GM21786 (cell line): ENCODE measurements around the gene CD44.

Source experiments
- ATAC-seq: cut with Tn5 transposase; IDR thresholded peaks from one replicate; pipeline ENCODE4 v1.9.1; 2021; ENCODE audit not compliant: unreplicated experiment

The CD44 gene

DNA sequence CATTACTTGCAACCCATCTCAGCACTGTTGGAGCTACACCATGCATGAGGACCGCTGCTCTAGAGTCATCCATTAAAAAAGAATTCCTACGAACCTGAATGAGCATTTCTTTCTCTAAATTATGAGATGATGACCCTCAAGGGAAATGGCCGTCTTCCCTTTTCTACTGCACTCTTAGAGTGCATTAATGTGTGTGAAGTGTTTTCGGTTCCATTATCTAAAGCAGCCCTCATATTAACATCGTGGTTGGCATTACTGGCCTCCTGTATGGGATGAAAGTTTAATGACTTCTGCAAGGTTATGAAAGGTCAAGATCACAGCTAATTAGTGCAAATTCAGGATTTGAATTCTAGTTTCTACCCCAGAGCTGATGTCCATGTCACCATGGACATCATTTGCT, 16.7 kb downstream of the CD44 start:
- no peak for ATAC-seq

DNA sequence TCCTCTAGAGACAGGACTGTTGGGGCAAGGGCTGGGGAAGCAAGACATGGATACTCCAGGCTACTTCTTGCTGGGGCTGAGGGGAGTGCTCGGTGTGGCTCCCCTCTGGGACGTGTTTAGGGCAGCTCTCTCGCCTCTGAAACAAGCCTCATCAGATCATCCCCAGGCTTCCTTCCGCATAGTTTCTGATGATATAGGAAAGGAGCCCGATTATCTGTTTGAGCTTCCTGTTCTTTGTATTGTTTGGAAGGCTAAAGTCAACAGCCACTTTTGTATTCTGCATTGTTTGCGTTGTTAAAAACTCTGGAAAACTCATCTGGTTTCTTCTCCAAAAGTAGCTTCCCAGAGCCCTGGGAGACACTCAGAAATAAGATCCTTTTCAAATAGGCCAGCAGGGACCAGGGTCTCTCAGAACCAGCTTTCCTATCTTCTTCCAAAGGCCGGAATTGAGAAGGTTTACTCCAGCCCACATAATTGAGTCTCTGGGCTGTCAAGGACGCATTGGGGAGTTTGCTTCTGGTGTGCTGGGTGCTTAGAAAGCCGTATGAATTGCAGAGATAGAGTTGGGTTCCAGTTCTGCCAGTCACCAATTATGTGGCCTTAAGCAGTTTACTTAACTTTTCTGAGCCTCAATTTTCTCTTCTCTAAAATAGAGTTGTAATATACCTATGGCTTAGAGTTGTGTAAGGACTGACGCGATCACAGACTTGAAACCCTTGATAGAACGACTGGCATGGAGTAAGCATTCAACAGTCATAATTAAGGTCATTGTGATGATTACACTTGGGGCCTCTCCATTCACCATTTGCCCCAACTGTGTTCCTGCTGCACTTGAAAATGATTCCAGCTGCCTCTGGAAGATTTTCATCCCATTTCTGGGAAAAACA, 19.1 kb downstream of the CD44 start:
- ATAC-seq, result no peak

DNA sequence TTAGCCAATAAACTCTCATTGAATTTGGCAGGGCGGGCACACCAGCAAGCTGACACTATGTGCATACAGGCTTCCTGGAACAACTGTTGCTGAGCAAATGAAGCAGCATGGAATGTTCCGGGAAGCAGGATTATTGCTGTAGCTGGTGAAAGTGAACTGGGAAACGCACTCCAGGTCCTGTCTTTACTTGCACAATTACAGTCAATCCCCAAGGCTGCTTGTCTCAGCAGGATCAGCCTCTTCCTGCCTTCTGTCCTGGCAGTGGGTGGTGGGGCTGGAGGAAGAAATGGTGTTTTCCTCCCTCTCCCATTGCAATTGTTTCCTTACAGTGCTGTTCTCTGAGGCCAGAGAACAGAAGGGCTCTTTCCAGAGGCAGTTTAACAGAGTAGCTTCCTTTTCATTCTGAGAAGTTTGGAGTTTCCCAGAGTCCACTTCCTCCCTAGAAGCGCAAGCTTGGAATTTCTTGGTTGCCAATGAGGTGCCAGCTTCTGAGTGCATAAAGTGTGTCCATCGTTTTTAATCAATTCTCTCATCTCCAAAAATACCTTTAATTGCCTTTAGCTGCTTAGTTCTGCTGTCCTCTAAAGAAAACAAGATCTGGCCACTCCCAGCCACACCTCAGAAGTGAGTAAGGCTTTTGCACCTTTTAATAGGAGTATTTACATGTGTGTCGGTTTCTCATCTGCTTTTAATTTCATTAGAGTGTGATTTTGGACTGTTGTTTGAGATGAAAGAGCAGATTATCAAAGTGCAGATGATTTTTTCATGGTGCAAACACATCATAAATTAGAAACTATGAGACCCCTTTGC, 19.9 kb downstream of the CD44 start:
- no peak for ATAC-seq

DNA sequence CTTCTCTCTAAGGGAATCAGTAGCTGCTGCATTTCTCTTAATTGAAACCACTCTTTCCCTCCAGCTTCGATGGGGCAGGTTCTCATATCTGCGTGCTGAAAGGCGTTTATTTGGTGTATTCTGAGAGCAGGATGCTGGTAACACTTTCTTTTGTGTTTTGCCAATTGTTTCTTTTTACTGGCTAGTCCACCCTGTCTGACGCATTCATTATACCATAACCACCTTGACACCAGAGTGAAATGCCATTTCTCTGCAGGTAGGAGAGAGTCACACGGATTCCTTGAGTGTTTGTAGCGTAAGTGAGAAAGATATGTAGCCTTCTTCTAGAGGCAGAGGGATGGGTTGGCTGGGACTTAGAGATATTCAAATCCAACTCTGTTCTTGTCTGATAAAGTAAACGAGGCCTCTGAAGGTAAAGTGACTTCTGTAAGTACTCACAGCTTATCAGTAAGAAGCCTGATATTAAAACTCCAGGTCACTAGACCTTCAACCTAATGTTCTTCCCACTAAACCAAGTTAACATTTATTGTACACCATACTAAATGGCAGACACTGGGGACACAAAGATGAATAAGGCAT, 21.4 kb downstream of the CD44 start:
- no peak for ATAC-seq

DNA sequence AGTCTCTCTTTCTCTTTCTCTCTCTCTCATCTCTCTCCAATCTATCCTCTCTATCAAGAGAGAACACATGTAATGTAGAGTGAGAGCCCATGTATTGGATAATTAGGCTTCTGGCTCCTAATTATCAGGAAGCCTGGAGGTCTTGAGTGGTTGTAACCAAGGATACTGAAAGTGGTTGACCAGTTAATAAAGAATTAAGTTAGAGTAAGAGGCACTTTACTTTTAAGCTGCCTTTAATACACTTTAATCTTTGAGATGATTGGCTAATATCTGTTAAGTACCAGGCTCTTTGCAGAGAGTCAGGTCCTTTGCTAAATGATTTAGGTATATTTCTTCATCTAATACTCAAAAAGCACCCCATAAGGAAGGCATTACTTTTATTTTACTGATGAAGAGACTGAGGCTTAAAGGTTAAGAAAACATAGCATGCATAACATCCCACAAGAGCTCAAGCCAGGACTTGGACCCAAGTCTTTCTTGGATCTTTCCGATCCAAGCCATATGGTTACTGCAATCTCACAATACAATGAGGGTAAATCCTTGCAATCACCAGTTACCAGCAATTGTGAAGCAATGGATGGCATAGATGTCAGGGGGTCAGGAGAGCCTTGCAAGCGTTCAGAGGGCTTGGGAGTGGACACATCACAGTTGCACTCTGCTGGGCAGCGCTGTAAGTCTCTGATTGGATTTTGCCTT, 22.1 kb downstream of the CD44 start:
- no peak for ATAC-seq

DNA sequence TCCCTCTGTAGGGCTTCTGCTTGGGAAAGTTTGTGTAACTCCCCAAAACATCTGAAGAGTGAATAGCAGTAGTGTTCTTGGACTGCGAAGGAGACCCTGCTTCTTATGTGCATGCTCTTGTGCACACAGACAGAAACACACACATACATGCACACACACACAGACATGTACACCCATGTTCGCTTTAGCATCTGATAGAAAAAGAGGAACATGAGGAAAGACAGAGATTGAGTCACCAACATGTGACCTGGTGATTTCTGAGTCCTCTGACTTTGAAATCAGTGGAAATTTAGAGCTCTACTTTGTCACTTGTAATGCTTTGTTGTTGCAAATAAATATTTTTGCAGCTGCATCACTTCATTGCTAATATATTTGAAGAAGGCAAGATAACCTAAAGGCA, 23.8 kb downstream of the CD44 start:
- ATAC-seq, result no peak

DNA sequence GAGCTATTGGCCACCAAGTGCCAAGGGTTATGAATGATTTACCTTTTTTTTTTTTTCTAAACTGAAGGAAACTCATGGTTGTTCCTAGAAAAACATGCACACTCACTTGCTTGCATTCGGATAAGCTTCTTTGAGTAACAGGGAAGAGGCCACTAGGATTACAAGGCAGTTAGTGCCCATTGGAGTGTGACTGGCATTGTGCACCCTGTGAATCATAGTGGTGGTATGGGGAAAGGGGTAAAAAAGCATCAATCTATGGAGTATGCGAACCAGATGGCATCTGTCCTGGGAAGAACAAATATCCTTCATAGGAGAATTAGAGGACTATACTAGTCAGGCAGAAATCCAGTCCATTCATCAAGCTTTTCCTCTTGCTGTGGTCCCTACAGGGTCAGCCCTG, 24.2 kb downstream of the CD44 start:
- ATAC-seq, result no peak

DNA sequence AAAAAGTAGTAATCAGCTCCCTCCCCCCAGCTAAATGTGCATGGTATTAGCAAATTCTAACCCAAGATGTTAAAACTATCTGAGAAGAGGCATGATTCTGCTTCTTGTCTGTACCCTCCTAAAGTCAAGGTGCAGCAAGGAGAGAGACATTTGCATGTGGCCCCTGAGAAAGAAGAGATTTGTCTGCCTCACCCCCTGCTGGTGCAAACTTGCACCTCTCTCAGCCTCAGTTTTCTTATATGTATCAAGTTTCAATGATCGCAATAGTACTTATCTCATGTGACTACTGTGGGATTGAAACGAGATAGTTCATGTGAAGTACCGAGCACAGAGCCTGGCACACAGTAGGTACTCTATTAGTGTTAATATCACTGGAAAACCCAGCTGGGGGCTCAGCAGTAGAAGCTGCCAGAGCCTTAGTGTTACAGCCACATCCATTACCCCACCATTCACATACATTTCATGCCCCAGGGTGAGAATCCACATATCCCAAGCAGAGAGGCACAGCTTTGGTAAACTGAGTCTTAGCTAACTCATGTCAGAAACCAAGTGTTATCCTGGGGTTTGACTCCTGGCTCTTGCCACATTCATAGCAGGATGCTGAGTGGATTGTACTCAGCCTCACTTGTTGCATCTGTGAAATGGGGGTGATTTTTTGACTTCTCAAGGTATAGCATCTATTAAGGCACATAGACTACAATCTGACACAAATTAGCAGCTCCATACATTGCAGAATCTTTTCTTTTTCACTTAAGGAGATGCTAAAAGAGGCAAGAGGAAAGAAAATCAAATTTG, 24.9 kb downstream of the CD44 start:
- no peak for ATAC-seq

DNA sequence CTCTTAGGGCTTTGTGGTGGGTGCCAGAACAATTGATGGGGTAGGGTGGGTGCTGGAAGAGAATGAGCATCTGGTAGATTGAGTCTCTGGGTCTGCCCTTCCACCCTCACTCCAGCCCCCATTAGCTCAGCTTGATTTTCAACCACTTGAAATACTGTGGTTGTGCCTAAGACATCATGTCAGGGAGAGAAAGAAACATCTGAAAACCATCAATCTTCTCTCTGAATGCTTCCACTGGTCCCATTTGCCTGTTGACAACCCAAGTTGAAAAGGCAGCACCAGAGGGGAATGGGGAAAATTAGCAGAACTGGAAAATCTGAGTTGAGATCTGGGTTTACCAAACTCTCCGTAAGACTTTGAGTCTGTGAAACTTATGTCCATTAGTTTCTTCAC, 26.1 kb downstream of the CD44 start:
- no peak for ATAC-seq

DNA sequence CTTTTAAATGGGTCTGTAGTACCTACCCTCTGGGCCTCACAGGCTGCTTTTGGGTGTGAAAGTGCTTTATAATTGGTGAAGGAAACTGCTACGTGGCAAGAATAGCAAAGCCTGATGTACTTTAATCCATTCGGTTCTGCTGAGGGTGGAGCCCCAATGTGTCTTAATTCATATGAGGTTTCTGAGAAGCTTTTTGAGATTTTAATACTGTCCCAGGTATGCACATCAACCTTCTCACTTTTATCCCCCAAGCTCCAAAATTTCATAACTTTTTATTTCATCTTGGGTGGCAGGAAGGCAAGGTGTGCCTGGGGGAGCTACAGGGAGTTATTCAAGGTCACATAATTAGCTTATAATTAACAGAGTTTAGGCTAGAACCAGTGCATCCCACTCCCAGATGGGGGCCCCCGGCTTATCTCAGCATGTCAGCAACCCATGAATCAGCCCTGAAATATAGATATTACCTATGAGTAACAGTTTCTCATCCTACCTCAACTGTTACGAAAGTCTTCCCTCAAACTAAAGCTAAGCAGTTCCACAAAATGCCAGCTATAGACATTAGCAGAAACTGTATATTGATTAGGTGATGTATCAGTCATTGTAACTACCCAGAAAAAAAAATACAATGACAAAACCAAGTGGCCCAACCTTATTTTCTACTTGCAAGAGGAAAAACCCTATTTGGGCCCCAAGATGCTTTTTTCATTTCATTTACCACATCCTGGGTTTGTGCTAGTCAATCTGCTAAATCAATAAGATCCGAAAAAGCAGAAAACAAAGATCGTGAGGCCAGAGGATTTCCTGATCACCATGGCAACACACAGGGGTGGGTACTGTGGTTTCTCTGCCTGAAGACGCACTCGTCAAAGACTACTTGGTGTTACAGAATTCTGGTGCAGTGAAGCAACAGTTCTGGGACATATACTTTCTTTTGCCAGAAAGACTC, 26.7 kb downstream of the CD44 start:
- ATAC-seq, result peak; percentile 85

DNA sequence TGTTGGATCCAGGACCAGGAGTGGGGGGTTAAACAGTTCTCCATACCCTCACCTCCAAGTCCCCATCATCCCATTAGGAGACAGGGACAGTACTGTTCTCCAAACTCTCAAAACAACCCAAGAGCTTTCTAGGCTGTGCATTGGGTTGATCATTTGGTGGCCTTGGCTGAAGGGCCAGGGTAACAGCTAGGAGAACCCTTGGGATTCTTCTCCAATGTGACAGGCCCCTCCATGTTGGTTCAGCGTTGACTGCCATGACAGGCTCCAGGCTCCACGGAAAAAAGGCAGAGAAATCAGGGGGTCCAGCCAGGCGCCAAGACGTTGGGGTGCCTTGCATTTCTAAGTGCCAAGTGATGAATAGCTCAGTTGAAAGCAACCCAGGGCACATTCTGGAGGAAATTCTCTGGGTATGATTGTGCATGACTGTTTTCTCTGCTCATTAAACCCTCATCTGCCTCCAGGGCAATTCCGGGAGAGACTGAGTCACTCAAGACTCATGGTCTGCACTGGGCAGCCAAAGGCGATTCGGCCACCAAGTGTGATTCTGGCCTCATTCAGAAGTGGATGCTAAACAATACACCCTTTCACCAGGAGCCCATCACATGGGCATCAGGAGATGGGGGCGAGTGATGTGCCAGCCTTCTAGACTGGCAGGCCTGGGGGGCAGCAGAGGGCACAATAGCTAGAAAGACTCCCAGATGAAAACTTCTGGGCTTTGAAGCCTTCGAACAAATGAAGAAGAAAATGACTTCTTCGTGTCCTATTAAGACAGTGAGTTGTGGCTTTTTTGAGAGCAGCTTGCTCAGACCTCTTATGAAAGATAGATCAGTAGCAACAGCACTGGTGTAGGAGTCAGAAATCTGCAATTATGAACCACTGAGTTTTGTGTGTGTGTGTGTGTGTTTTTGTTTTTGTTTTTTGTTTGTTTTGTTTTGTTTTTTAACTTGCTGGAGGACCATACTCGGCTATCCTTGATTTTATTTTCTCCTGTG, 27.7 kb downstream of the CD44 start:
- peak; percentile 2 for ATAC-seq

DNA sequence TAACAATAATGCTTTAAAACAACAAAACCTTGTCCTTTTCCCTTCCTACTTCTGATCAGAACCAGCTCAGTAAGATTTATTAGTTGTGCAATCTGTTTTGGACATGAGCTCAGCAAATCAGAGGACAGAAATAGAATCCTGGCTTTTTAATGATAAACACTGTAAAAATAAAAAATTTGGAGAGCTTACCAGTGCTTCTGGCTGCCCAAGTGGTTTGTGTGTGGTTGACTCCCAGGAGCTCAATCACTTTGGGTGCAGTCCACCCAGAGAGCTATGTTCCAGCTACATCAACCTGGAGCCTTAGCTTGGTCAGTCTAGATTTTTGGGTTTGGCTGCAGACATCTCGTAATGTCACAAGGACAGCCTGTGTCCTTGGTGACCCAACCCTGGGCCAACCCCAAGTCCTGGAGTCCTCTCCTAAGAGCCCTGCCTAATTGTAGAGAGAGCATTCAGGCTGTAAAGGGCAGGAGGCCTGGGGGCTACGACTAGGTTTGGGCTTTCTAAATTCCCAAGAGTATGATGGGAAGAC, 28.5 kb downstream of the CD44 start:
- ATAC-seq, result no peak

DNA sequence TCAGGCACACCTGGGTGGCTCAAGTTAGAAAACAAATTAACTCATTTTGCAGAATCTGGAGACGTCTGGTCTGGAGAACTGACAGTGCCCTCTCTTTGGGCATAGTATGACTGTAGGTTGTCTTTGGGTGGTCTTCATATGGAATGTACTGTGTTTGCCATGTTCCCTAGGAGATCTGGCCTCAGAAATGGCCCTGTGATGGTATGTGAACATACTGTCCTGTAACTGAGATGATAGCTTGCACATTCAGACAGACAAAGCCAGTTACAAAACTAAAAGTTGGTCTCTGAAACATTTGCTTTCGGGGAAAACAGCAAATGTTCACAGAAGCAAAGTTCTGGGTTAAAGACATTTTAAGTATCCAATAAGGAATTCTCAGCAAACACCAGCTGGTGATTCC, 29.7 kb downstream of the CD44 start:
- ATAC-seq, result no peak

DNA sequence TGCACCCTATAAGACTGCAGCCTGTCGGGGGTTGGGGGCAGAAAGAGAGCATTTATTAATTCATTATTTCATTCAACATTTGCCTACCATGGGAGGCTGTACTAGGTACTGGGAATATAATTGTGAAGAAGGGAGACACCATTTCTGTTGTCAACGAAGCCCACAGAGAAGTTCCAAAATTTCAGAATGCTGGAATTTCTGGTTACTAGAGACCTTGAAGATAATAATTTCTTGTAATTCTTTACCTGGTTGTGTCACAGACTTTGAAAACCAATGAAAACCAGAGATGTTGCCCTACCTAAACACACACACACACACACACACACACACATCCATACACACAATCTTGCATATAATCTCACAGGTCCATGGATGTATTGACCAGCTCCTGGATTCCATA, 30.1 kb downstream of the CD44 start:
- ATAC-seq, result no peak

DNA sequence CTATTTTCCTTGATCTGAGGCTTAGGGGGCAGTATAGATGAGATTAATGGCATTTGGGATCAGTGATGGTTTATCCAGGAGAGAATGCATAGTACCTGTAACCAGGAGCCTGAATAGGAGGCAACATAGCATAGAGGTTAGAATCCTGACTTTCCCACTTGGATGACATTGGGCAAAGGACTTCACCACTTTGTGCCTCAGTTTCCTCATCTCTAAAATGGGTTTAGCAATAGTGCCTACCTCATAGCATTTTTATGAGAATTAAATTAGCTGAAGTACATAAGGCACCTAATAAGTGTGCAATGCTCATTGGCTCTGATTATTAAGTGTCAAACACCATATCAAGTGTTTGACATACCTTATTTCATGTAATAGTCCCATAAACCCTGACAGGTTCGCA, 30.8 kb downstream of the CD44 start:
- ATAC-seq, result no peak

DNA sequence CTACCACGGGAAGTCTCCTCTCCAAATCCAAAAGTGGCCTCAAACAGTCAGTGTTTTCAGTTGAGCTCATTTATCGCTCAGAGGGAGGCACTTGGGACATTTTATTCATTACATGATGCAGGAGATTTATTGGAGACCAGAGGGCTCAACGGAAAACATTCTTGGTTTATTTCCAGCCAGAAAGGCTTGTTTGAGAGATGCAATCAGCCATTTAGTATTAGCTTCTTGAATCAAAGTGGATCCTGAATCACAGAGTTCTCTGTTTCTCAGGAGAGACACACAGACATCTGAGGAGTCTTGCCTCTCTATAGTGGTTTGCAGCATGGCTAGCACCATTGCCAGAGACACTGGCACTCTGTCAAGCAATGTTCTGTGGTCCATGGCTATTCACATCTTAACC, 31.5 kb downstream of the CD44 start:
- ATAC-seq, result no peak

DNA sequence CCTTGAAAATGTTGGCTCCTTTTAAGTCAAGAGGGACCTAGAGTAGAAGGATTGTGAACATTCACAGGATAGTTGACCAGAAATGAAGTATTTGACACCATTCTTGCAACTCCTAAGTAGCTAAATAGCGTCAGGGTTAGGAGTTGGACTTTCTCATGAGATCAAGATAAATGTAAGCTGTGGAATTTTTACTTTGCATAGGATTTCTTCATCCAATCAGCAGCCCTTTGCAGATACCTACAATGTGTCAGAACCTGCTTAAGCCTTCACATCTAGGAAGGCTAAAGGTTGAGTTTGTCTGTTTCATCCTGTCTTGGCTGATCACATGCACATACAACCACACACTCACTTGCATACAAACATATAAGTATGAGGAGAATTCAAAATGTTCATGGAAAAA, 32.3 kb downstream of the CD44 start:
- no peak for ATAC-seq

DNA sequence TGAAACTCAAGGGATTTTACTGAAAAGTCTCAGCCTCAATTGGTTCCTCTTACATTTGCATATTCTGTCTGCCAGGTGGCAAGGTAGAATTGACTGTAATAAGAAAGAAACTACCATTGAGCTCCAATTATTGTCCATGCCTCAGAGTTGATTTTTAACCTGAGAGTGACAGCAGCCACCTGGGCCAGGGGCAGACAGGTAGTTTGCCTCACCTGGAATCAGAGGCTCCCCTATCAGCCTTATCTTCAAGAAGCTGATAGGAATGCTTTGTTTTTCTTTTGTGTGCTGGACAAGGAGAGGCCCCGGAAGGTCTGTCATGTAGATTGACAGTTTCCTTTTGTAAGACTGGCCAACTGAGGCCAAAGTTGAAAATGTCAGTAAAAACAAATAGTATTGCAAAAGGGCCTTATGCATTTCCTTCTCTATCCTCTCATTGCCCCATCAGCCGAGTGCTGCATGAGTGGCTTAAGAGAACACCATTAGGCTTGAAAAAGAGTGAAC, 34.1 kb downstream of the CD44 start:
- peak; percentile 41 for ATAC-seq
